HCT116 (cell line): Measurements from ENCODE around the gene UPK3A. TPM values are rescaled to one million over a fixed set of nuclear protein-coding genes. Genes with fewer than 3 reads are reported as not detected.
A peak's percentile ranks its signal among the peaks of the same experiment; 100 is the strongest.

Source experiments
- ATAC-seq: fragments of 200-7000 bp; cut with Tn5 transposase; 2 replicates; pipeline ENCODE4 v1.9.1; 2020; ENCODE audit warnings: mild to moderate bottlenecking, moderate library complexity
- BruUV-seq: library from RNA; stranded (reverse); fragments of 400-500 nt; replicated peaks from 2 replicates; lab custom pipeline; 2021; lab: Mats Ljungman, UMichigan
- CTCF ChIA-PET: fragments of 300-600 bp; sonication (Branson Sonifier 250); formaldehyde crosslinking; loops from one replicate; lab custom pipeline; 2021; ENCODE audit warnings: antibody characterized with exemption; lab: Charles Lee
- POLR2A ChIA-PET: fragments of 300-600, 350-600 bp; sonication (Branson Sonifier 250); formaldehyde crosslinking; loops from one replicate; lab custom pipeline; 2021; ENCODE audit warnings: antibody characterized with exemption; lab: Charles Lee
- RAD21 ChIA-PET, 2 experiments: fragments of 300-600 bp; sonication (Branson Sonifier 250); formaldehyde crosslinking; loops; one replicate each; lab custom pipeline; 2023; ENCODE audit warnings: low total read pairs in 2 of 2; ENCODE audit not compliant: uncharacterized antibody in 2 of 2, unreplicated experiment in 2 of 2, low non-redundant PET in 1 of 2; lab: Charles Lee
- DNase-seq: peaks from one replicate; pipeline ENCODE4 v3.0.0-alpha.2; 2010; ENCODE audit warnings: low read depth, low spot score
- H2AFZ ChIP-seq: fragments of 200-600 bp; shearing (Covaris generic), sonication (generic); 2 replicates; pipeline ENCODE4 v1.6.1; 2017; ENCODE audit warnings: low read depth, mixed run types, mixed read lengths, antibody characterized with exemption, low read length; ENCODE audit not compliant: poor library complexity, severe bottlenecking
- H3K27ac ChIP-seq: 2 replicates; pipeline ENCODE4 v1.5.1; 2012; ENCODE audit warnings: low read depth, low read length
- H3K27me3 ChIP-seq: fragments of 200-600 bp; sonication (generic); 2 replicates; pipeline ENCODE4 v1.6.1; 2016; ENCODE audit warnings: mixed run types, low read length, mixed read lengths; ENCODE audit not compliant: insufficient read depth
- H3K36me3 ChIP-seq, 2 experiments: fragments of 200-500 bp in 1 of 2; fragments of 200-600 bp in 1 of 2; sonication (Bioruptor generic) in 1 of 2; sonication (generic) in 1 of 2; 2 replicates each; pipeline versions ENCODE4 v1.5.1 to v1.6.1; 2014 to 2016; ENCODE audit warnings: low read length in 2 of 2, inconsistent platforms in 1 of 2, mixed read lengths in 1 of 2, mixed run types in 1 of 2; ENCODE audit not compliant: insufficient read depth in 2 of 2, control insufficient read depth in 1 of 2
- H3K4me1 ChIP-seq, 2 experiments: fragments of 200-600 bp in 1 of 2; sonication (generic) in 1 of 2; 2 replicates each; pipeline versions ENCODE4 v1.5.1 to v1.6.1; 2012 to 2017; ENCODE audit warnings: low read length in 2 of 2, inconsistent platforms in 1 of 2, mild to moderate bottlenecking in 1 of 2, mixed read lengths in 1 of 2, mixed run types in 1 of 2, moderate library complexity in 1 of 2; ENCODE audit not compliant: insufficient read depth in 2 of 2, control insufficient read depth in 1 of 2
- H3K4me2 ChIP-seq: fragments of 200-600 bp; sonication (generic); 2 replicates; pipeline ENCODE4 v1.6.1; 2017; ENCODE audit warnings: mixed run types, low read length, mixed read lengths
- H3K4me3 ChIP-seq, 2 experiments: fragments of 200-600 bp in 1 of 2; sonication (generic) in 1 of 2; replicated peaks in 1 of 2; 2 replicates each; pipeline ENCODE4 v1.5.1; 2011 to 2016; ENCODE audit warnings: low read length in 2 of 2, control low read depth in 1 of 2, low read depth in 1 of 2, mild to moderate bottlenecking in 1 of 2, mixed read lengths in 1 of 2, mixed run types in 1 of 2
- H3K79me2 ChIP-seq: fragments of 200-600 bp; sonication (generic); 2 replicates; pipeline ENCODE4 v1.6.1; 2017; ENCODE audit warnings: mild to moderate bottlenecking, mixed run types, low read length, moderate library complexity, mixed read lengths; ENCODE audit not compliant: insufficient read depth
- H3K9ac ChIP-seq: fragments of 200-600 bp; sonication (generic); 2 replicates; pipeline ENCODE4 v1.6.1; 2016; ENCODE audit warnings: low read length, mixed read lengths
- H3K9me2 ChIP-seq: fragments of 200-600 bp; sonication (generic), shearing (Covaris generic); 2 replicates; pipeline ENCODE4 v1.6.1; 2017; ENCODE audit warnings: mixed run types, mild to moderate bottlenecking, moderate library complexity; ENCODE audit not compliant: insufficient read depth
- H3K9me3 ChIP-seq, 2 experiments: fragments of 200-500 bp in 1 of 2; fragments of 200-600 bp in 1 of 2; sonication (Bioruptor generic) in 1 of 2; sonication (generic) in 1 of 2; 2 replicates each; pipeline ENCODE4 v1.6.1; 2014 to 2017; ENCODE audit warnings: low read length in 2 of 2, mixed read lengths in 2 of 2, inconsistent platforms in 1 of 2, low read depth in 1 of 2, mild to moderate bottlenecking in 1 of 2, mixed run types in 1 of 2, moderate library complexity in 1 of 2; ENCODE audit not compliant: control insufficient read depth in 1 of 2, insufficient read depth in 1 of 2
- H4K20me1 ChIP-seq: fragments of 200-600 bp; sonication (generic), shearing (Covaris generic); 2 replicates; pipeline ENCODE4 v1.6.1; 2017; ENCODE audit warnings: mixed run types, mild to moderate bottlenecking, moderate library complexity; ENCODE audit not compliant: insufficient read depth
- ATF3 ChIP-seq: IDR thresholded peaks from 2 replicates; pipeline ENCODE4 v1.6.1; 2012
- CBX3 ChIP-seq: IDR thresholded peaks from 2 replicates; pipeline ENCODE4 v1.6.1; 2012; ENCODE audit warnings: low read depth
- EGR1 ChIP-seq: IDR thresholded peaks from 2 replicates; pipeline ENCODE4 v1.6.1; 2012; ENCODE audit warnings: low read depth
- POLR2AphosphoS5 ChIP-seq: IDR thresholded peaks from 2 replicates; pipeline ENCODE4 v1.6.1; 2011; ENCODE audit warnings: mild to moderate bottlenecking, low read depth, low read length, moderate library complexity
- RAD21 ChIP-seq: IDR thresholded peaks from 2 replicates; pipeline ENCODE4 v1.6.1; 2012; ENCODE audit warnings: low read depth, mild to moderate bottlenecking
- SRF ChIP-seq: IDR thresholded peaks from 2 replicates; pipeline ENCODE4 v1.6.1; 2012; ENCODE audit warnings: low read depth
- intact Hi-C: fragments of 100-400 bp; cut with micrococcal nuclease; formaldehyde crosslinking; loops from 2 replicates; pipeline ENCODE4 v1.10.0; 2022
- total RNA-seq: library from RNA; stranded (reverse); gene quantifications from one replicate; pipeline ENCODE4 v1.2.1, GENCODE V29; 2021; ENCODE audit not compliant: unreplicated experiment
- TF ChIP-seq, protein P1 (sequence below): IDR thresholded peaks from 2 replicates; pipeline ENCODE4 v1.6.1; 2012; ENCODE audit warnings: low read depth

UPK3A gene
- total RNA-seq, 1 experiment from 2014 or later = not detected

GRCh38 chr22:45278125-45278524 is 6.6 kb upstream of the UPK3A start:
- no peak overlapping the region for H3K9ac ChIP-seq
- ChIA-PET POLR2A (no interaction called here), RAD21 (no interaction called here), CTCF (no interaction called here)
- ATAC-seq (no peak), DNase-seq (no peak)
- TF ChIP-seq SRF (no peak), POLR2AphosphoS5 (no peak), RAD21 (no peak), EGR1 (no peak), ATF3 (no peak)
- TF ChIP-seq, protein P1, sequence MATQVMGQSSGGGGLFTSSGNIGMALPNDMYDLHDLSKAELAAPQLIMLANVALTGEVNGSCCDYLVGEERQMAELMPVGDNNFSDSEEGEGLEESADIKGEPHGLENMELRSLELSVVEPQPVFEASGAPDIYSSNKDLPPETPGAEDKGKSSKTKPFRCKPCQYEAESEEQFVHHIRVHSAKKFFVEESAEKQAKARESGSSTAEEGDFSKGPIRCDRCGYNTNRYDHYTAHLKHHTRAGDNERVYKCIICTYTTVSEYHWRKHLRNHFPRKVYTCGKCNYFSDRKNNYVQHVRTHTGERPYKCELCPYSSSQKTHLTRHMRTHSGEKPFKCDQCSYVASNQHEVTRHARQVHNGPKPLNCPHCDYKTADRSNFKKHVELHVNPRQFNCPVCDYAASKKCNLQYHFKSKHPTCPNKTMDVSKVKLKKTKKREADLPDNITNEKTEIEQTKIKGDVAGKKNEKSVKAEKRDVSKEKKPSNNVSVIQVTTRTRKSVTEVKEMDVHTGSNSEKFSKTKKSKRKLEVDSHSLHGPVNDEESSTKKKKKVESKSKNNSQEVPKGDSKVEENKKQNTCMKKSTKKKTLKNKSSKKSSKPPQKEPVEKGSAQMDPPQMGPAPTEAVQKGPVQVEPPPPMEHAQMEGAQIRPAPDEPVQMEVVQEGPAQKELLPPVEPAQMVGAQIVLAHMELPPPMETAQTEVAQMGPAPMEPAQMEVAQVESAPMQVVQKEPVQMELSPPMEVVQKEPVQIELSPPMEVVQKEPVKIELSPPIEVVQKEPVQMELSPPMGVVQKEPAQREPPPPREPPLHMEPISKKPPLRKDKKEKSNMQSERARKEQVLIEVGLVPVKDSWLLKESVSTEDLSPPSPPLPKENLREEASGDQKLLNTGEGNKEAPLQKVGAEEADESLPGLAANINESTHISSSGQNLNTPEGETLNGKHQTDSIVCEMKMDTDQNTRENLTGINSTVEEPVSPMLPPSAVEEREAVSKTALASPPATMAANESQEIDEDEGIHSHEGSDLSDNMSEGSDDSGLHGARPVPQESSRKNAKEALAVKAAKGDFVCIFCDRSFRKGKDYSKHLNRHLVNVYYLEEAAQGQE = no peak
- no peaks in the 10 kb centered on the region for H3K9me2 ChIP-seq
- BruUV-seq = no TSS peak
- intact Hi-C loops = no loop called here
- H3K4me2 ChIP-seq = no peak overlapping the region
- no peaks in the 10 kb centered on the region for H3K27me3 ChIP-seq
- peaks cover 13 to 18% of the 10 kb centered on the region in 2 experiments for H3K4me1 ChIP-seq
- H2AFZ ChIP-seq = no peak overlapping the region
- H3K9me3 ChIP-seq = no peaks in the 10 kb centered on the region
- H3K36me3 ChIP-seq = no peaks in the 10 kb centered on the region
- H3K27ac ChIP-seq = no peak overlapping the region
- no peak overlapping the region for H3K4me3 ChIP-seq
- H4K20me1 ChIP-seq = no peaks in the 10 kb centered on the region
- no peaks in the 10 kb centered on the region for H3K79me2 ChIP-seq

DNA sequence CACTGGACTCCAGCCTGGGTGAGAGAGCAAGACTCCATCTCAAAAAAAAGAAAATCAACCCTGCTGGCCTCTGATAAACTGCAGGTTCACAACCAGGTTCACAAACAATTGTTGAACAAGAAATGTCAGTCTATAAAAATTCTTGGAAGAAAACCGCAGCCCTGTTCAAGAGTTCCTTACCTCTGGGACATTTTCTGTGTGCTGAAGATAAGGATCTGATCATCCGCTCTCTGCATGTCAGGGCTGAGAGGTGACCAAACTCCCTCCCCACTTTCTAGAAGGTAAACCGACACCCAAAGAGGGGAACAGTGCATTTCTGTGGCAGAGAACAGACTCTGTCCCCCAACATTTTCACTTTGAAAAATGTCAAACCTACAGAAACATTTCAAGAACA is 4.2 kb upstream of the UPK3A start:
- TF ChIP-seq SRF (no peak), POLR2AphosphoS5 (no peak), CBX3 (no peak)
- no peaks in the 10 kb centered on the region for H3K79me2 ChIP-seq
- H3K9me3 ChIP-seq = no peaks in the 10 kb centered on the region
- ATAC-seq (no peak), DNase-seq (no peak)
- H3K27ac ChIP-seq = no peak overlapping the region
- H3K36me3 ChIP-seq = no peaks in the 10 kb centered on the region
- ChIA-PET RAD21 (no interaction called here), CTCF (no interaction called here), POLR2A (no interaction called here)
- H3K4me3 ChIP-seq = no peak overlapping the region
- no TSS peak for BruUV-seq
- H3K9me2 ChIP-seq = no peaks in the 10 kb centered on the region
- no peaks in the 10 kb centered on the region for H3K27me3 ChIP-seq
- H3K4me2 ChIP-seq = peak overlapping the region; percentile 47; the same call in 1 of the 2 replicates
- no peak overlapping the region for H2AFZ ChIP-seq
- H3K9ac ChIP-seq = no peak overlapping the region
- H4K20me1 ChIP-seq = no peaks in the 10 kb centered on the region
- intact Hi-C loops = no loop called here
- peaks cover 16 to 32% of the 10 kb centered on the region in 2 experiments for H3K4me1 ChIP-seq
